Activated CD8-positive, alpha-beta T cell treated with anti-CD3 and anti-CD28 coated beads for 36 hours (primary cell): Measurements from ENCODE around the gene ATP9B. TPM values are rescaled to one million over a fixed set of nuclear protein-coding genes. Genes with fewer than 3 reads are reported as not detected.

ENCODE experiments used
- ATAC-seq: fragments of 200-7000 bp; cut with Tn5 transposase; one replicate; pipeline ENCODE4 v1.10.0; 2021; ENCODE audit warnings: mild to moderate bottlenecking, moderate library complexity
- CTCF ChIA-PET: fragments of 350-600 bp; sonication (Branson Sonifier 250); formaldehyde crosslinking; loops from one replicate; lab custom pipeline; 2021; ENCODE audit warnings: antibody characterized with exemption; lab: Charles Lee
- POLR2A ChIA-PET: fragments of 350-600 bp; sonication (Branson Sonifier 250); formaldehyde crosslinking; loops from one replicate; lab custom pipeline; 2021; ENCODE audit warnings: antibody characterized with exemption; lab: Charles Lee
- DNase-seq: peaks from one replicate; pipeline ENCODE4 v3.0.0-alpha.2; 2020
- H3K27ac Mint-ChIP-seq: one replicate; pipeline ENCODE4 v1.8.0; 2021; ENCODE audit warnings: mild to moderate bottlenecking, mixed read lengths
- H3K27me3 Mint-ChIP-seq: one replicate; pipeline ENCODE4 v1.8.0; 2021; ENCODE audit warnings: mixed read lengths
- H3K36me3 Mint-ChIP-seq: one replicate; pipeline ENCODE4 v1.8.0; 2021; ENCODE audit warnings: low read depth, mixed read lengths
- H3K4me1 Mint-ChIP-seq: one replicate; pipeline ENCODE4 v1.8.0; 2021; ENCODE audit warnings: low read depth, mixed read lengths
- H3K4me3 Mint-ChIP-seq: one replicate; pipeline ENCODE4 v1.8.0; 2021; ENCODE audit warnings: mild to moderate bottlenecking, moderate library complexity, mixed read lengths
- H3K9me3 Mint-ChIP-seq: one replicate; pipeline ENCODE4 v1.8.0; 2021; ENCODE audit warnings: mixed read lengths
- intact Hi-C: fragments of 100-400 bp; cut with micrococcal nuclease; formaldehyde crosslinking; loops from one replicate; pipeline ENCODE4 v1.10.0; 2022
- total RNA-seq, 2 experiments: library from RNA; stranded (reverse); gene quantifications; one replicate each; pipeline ENCODE4 v1.2.3, GENCODE V29; 2021
- TF ChIP-seq, protein P1 (sequence below): fragments of 200-600 bp; IDR thresholded peaks from one replicate; pipeline ENCODE4 v1.8.0; 2022; ENCODE audit warnings: antibody characterized with exemption, mild to moderate bottlenecking

ATP9B gene
- total RNA-seq, 2 experiments from 2014 or later = 18.9 to 21.1 TPM

DNA sequence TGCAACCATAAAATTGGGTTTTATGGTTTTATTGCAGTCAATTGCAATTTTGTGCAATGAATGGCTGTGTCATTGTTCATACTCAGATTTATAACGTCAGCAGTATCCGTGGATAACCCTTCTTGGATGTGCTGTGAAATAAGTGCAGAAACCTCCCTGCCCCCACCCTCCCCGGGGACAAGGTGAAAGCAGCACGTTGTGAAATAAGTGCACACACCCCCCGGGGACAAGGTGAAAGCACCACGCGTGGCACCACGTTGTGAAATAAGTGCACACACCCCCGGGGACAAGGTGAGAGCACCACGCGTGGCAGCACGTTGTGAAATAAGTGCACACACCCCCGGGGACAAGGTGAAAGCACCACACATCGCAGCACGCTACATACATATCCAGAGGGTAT lies 232.9 kb downstream of the ATP9B start:
- peaks cover 6% of the 10 kb centered on the region for H3K36me3 Mint-ChIP-seq
- CTCF ChIA-PET = no interaction called here

DNA sequence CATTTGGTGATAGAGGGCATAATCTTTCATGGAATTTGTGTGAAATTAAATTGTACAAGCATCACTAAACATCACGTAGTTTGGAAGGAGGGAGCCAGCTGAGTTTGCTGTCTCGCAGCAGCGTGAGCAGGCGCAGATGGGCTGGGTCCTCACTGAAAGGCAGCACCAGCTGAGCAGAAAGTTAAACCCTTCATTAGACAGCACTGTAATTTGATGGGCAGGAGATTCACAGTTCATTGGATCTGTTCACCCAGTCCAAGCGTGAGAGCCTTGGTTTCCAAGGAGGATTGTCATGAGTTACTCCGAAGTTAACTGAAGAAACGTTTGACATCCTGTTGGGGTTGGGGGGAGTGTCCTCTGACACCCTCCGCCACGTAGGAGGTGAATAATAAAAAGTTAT lies 236.7 kb downstream of the ATP9B start:
- no peaks in the 10 kb centered on the region for H3K4me1 Mint-ChIP-seq
- ATAC-seq (no peak), DNase-seq (no peak)
- no peak overlapping the region for H3K4me3 Mint-ChIP-seq
- TF ChIP-seq, protein P1, sequence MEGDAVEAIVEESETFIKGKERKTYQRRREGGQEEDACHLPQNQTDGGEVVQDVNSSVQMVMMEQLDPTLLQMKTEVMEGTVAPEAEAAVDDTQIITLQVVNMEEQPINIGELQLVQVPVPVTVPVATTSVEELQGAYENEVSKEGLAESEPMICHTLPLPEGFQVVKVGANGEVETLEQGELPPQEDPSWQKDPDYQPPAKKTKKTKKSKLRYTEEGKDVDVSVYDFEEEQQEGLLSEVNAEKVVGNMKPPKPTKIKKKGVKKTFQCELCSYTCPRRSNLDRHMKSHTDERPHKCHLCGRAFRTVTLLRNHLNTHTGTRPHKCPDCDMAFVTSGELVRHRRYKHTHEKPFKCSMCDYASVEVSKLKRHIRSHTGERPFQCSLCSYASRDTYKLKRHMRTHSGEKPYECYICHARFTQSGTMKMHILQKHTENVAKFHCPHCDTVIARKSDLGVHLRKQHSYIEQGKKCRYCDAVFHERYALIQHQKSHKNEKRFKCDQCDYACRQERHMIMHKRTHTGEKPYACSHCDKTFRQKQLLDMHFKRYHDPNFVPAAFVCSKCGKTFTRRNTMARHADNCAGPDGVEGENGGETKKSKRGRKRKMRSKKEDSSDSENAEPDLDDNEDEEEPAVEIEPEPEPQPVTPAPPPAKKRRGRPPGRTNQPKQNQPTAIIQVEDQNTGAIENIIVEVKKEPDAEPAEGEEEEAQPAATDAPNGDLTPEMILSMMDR = no peak
- H3K27me3 Mint-ChIP-seq = no peaks in the 10 kb centered on the region
- H3K36me3 Mint-ChIP-seq = peaks cover 18% of the 10 kb centered on the region
- H3K9me3 Mint-ChIP-seq = no peaks in the 10 kb centered on the region
- intact Hi-C loops = no loop called here
- no peak overlapping the region for H3K27ac Mint-ChIP-seq
- CTCF ChIA-PET = no interaction called here
- POLR2A ChIA-PET = no interaction called here

More for the DNA sequence above, 232.9 kb downstream of the ATP9B start:
- ATAC-seq (no peak), DNase-seq (no peak)
- TF ChIP-seq, protein P1 = no peak
- no peak overlapping the region for H3K27ac Mint-ChIP-seq
- H3K4me3 Mint-ChIP-seq = no peak overlapping the region
- H3K9me3 Mint-ChIP-seq = no peaks in the 10 kb centered on the region
- intact Hi-C loops = no loop called here
- no peaks in the 10 kb centered on the region for H3K27me3 Mint-ChIP-seq
- no peaks in the 10 kb centered on the region for H3K4me1 Mint-ChIP-seq
- POLR2A ChIA-PET = no interaction called here

DNA sequence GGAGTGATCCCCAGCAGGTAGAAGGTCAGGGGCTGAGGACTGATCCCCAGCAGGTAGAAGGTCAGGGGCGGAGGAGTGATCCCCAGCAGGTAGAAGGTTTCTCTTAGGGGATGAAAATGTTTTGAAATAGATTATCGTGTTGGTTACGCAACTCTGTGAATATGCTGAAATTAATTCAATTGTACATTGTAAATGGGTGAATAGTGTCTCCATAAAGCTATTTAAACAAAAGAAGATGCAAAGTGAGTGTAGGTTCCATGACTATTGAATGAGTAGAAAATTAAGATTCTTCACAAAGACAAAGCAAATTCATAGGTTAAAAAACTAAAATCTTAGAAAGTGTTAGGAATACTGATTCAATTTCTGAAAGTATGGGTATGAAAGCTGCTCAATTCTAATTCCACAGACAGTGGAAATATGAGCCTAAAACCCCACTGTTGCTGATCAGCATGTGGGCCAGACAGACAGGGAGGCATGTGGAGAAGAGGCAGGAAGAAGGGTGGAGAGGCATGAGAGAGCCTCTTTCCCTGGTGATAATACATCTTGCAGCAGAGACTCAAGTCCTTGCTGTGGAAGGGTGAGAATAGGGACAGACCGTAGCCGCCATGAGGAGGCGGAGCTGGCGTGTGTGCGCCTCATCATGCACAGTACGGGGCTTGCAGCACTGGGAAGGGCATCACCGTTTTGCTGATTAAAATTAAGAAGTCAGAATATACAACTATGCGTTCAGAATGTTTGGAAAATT lies 240.6 kb downstream of the ATP9B start:
- ATAC-seq (no peak), DNase-seq (no peak)
- TF ChIP-seq, protein P1 = no peak
- Mint-ChIP-seq H3K27ac (no peak overlapping the region), H3K36me3 (peaks cover 47% of the 10 kb centered on the region), H3K9me3 (peaks cover 2% of the 10 kb centered on the region), H3K27me3 (no peaks in the 10 kb centered on the region), H3K4me1 (no peaks in the 10 kb centered on the region), H3K4me3 (no peak overlapping the region)
- ChIA-PET CTCF (no interaction called here), POLR2A (no interaction called here)
- intact Hi-C loops = no loop called here

DNA sequence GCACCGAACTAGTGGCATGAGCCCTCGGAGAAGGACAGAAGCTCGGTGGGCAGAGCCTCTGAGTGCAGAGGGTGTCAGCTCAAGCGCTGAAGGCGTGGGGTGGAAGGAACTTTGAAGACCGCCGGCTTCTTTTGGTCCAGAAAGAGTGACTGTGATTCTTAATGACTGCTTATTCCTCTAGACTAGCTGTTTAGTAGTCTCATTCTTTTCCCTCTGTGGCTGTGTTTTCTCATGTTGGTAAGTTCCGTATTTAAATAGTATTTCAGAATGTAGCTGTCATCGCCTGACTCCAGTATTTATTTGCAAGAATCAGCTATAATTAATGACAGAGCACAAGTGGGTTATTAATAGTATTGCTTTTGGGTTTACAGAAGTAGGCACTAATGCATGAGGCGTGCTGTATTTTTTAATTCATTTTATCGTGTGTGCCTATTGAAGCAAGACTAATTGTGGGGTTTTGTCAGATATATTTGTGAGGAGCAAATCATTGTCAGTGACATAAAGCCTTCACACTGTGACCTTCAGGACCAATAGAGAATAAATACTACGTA lies 245.7 kb downstream of the ATP9B start:
- intact Hi-C loops = no loop called here
- TF ChIP-seq, protein P1 = no peak
- Mint-ChIP-seq H3K4me1 (peaks cover 21% of the 10 kb centered on the region), H3K36me3 (peaks cover 60% of the 10 kb centered on the region), H3K9me3 (peaks cover 10% of the 10 kb centered on the region), H3K27ac (no peak overlapping the region), H3K4me3 (no peak overlapping the region), H3K27me3 (no peaks in the 10 kb centered on the region)
- CTCF ChIA-PET = no interaction called here
- no peak for ATAC-seq
- POLR2A ChIA-PET = interaction anchor here (1.7 kb wide), 1 partner anchor 12 kb away, joined by 3 read pairs; no protein-coding TSS in a partner anchor
- no peak for DNase-seq

DNA sequence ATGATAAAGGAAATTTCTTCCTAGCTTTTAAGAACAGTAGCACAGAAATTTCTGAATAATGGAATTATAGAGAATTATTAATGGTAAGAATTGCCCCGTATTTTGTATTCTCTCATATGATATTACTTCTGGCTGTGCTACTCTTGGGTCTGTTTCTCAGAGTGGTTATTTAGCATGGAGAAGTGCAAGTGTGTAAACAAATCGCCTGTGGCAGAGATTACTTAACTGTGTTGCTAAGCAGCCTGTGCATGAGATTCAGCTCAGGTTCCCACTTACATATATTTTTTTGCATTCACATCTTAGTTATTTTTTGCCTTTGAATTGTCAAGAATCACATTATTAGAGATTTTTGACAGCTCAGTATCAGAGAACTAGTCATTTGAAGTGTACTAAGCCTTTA lies 246.4 kb downstream of the ATP9B start:
- ATAC-seq (no peak), DNase-seq (no peak)
- POLR2A ChIA-PET = interaction anchor here (1.7 kb wide), 1 partner anchor 11 kb away, joined by 3 read pairs; no protein-coding TSS in a partner anchor
- Mint-ChIP-seq H3K27me3 (no peaks in the 10 kb centered on the region), H3K4me3 (no peak overlapping the region), H3K4me1 (peaks cover 21% of the 10 kb centered on the region), H3K9me3 (peaks cover 10% of the 10 kb centered on the region), H3K36me3 (peaks cover 56% of the 10 kb centered on the region), H3K27ac (no peak overlapping the region)
- intact Hi-C loops = no loop called here
- CTCF ChIA-PET = no interaction called here
- TF ChIP-seq, protein P1 = no peak
